Choroid plexus epithelial cell (primary cell): ENCODE measurements around the gene IZUMO1.
A peak's percentile ranks its signal among the peaks of the same experiment; 100 is the strongest.

Experiments used
- DNase-seq: peaks from one replicate; pipeline ENCODE4 v3.0.0-alpha.2; 2010; ENCODE audit warnings: low read depth
- H3K4me3 ChIP-seq: 2 replicates; pipeline ENCODE4 v1.5.1; 2011; ENCODE audit warnings: low read depth, mild to moderate bottlenecking, control low read depth, low read length, moderate library complexity
- TF ChIP-seq, protein P1 (sequence below): conservative IDR thresholded peaks from 2 replicates; pipeline ENCODE4 v1.5.1; 2011; ENCODE audit warnings: low read depth, mild to moderate bottlenecking, control low read depth, inconsistent platforms, low read length, moderate library complexity

The IZUMO1 gene

GRCh38 chr19:48780631-48781391 is 34.1 kb upstream of the IZUMO1 start:
- H3K4me3 ChIP-seq, result no peak overlapping the region
- TF ChIP-seq, protein P1, sequence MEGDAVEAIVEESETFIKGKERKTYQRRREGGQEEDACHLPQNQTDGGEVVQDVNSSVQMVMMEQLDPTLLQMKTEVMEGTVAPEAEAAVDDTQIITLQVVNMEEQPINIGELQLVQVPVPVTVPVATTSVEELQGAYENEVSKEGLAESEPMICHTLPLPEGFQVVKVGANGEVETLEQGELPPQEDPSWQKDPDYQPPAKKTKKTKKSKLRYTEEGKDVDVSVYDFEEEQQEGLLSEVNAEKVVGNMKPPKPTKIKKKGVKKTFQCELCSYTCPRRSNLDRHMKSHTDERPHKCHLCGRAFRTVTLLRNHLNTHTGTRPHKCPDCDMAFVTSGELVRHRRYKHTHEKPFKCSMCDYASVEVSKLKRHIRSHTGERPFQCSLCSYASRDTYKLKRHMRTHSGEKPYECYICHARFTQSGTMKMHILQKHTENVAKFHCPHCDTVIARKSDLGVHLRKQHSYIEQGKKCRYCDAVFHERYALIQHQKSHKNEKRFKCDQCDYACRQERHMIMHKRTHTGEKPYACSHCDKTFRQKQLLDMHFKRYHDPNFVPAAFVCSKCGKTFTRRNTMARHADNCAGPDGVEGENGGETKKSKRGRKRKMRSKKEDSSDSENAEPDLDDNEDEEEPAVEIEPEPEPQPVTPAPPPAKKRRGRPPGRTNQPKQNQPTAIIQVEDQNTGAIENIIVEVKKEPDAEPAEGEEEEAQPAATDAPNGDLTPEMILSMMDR, result no peak
- peak; percentile 50 for DNase-seq

DNA sequence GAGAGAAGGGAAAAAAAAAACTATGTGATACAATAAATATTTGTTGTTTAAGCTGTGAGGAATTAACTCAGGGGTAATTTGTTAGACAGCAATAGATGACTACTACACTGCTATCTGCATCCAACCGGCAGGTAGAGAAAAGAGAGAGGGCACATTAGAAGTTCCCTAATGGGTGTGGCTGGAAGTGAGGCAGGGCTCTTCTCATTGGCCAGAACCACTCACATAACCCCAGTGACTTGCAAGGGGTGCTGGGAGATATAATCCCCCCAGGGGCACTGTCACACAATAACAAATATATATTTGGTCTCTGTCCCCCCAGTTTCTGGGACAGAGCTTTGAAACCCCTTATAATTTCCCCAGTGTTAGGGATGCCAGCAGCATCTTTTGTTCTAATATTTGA is 32.9 kb upstream of the IZUMO1 start:
- no peak for DNase-seq
- H3K4me3 ChIP-seq, result no peak overlapping the region
- TF ChIP-seq, protein P1, result no peak

- DNase-seq, result no peak
- H3K4me3 ChIP-seq, result no peak overlapping the region
- TF ChIP-seq, protein P1, result no peak
Measured at GRCh38 chr19:48777720-48778119, 31.0 kb upstream of the IZUMO1 start.

DNA sequence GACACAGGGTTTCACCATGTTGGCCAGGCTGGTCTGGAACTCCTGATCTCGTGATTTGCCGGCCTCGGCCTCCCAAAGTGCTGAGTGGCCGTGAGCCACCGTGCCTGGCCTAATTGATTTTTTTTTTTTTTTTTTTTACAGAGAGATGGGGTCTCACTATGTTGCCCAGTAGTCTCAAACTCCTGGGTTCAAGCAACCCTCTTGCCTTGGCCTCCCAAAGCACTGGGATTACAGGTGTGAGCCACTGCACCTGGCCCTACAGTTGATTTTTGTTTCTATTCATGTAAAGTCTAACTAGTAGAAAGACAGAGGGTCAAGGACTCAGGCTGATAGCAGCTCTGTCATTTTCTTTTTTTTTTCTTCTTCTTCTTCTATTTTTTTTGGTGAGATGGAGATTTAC is 30.4 kb upstream of the IZUMO1 start:
- no peak overlapping the region for H3K4me3 ChIP-seq
- TF ChIP-seq, protein P1, result no peak
- no peak for DNase-seq

GRCh38 chr19:48772503-48772953 is 25.8 kb upstream of the IZUMO1 start:
- TF ChIP-seq, protein P1, result no peak
- H3K4me3 ChIP-seq, result no peak overlapping the region
- DNase-seq, result peak; percentile 28

GRCh38 chr19:48770734-48771472 is 24.2 kb upstream of the IZUMO1 start:
- DNase-seq, result no peak
- TF ChIP-seq, protein P1, result no peak
- H3K4me3 ChIP-seq, result no peak overlapping the region

- TF ChIP-seq, protein P1, result no peak
- H3K4me3 ChIP-seq, result no peak overlapping the region
- DNase-seq, result peak; percentile 82
Measured at GRCh38 chr19:48770266-48770665, 23.6 kb upstream of the IZUMO1 start.
